ENCODE results near the gene THSD7A.

Gene THSD7A

DNA sequence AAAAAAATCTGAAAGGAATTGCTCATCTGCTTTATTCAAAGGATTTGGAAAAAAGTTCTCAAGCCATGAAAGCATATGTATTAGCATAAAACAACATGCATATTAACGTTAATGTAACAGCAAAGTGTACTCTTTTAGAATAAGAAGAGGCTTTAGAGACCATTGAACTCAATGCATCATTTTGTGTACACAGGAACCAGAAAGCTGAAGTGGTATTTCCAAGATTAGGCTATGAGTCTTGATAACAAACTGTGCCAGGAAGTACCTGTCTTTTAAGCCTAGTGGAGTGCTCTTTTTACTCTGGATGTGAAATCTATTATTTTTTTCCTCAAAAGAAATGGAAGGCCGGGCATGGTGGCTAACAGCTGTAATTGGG is 164.2 kb downstream of the THSD7A start:
- TF ChIP-seq, protein P1, sequence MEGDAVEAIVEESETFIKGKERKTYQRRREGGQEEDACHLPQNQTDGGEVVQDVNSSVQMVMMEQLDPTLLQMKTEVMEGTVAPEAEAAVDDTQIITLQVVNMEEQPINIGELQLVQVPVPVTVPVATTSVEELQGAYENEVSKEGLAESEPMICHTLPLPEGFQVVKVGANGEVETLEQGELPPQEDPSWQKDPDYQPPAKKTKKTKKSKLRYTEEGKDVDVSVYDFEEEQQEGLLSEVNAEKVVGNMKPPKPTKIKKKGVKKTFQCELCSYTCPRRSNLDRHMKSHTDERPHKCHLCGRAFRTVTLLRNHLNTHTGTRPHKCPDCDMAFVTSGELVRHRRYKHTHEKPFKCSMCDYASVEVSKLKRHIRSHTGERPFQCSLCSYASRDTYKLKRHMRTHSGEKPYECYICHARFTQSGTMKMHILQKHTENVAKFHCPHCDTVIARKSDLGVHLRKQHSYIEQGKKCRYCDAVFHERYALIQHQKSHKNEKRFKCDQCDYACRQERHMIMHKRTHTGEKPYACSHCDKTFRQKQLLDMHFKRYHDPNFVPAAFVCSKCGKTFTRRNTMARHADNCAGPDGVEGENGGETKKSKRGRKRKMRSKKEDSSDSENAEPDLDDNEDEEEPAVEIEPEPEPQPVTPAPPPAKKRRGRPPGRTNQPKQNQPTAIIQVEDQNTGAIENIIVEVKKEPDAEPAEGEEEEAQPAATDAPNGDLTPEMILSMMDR (IDR thresholded peaks at IDR 0.05; ENCODE audit: unreplicated experiment in 3 of 3): no peak
- Mint-ChIP-seq H3K36me3 (ENCODE audit: low read depth) (no peaks in the 10 kb centered on the region), H3K27me3 (ENCODE audit: low read depth) (no peaks in the 10 kb centered on the region), H3K9me3 (no peaks in the 10 kb centered on the region), H3K4me3 (no peak overlapping the region), H3K4me1 (no peaks in the 10 kb centered on the region), H3K27ac (no peak overlapping the region)

DNA sequence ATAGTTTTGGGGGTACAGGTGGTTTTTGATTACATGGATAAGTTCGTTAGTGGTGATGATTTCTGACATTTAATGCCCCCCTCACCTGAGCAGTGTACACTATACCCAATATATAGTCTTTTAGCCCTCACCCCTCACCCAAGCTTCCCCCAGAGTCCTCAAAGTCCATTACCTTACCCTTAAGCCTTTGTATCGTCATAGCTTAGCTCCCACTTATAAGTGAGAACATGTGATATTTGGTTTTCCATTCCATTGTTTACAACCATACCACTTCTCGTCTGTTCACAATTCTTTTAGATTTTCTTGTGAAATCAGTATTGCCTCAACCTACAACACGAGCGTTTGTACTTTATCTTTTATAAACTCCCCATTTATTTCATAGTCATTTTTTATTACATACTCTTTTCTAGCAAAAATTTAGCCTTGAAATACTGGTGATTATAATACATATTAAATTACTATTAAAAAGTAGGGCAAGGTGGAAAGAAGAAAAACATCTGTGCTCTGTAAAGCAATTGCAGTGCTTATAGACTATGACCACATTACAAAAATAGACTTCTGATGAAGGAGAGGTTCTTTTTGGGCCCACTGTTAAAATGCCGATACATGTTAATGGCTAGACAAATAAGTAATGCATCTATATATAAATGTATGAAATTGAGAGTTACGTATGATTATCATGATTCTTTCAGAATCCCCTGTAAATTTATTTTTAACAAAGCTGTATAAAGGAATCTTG is 164.8 kb downstream of the THSD7A start:
- Mint-ChIP-seq H3K27ac (no peak overlapping the region), H3K4me1 (no peaks in the 10 kb centered on the region), H3K4me3 (no peak overlapping the region), H3K9me3 (no peaks in the 10 kb centered on the region), H3K36me3 (ENCODE audit: low read depth) (no peaks in the 10 kb centered on the region), H3K27me3 (ENCODE audit: low read depth) (no peaks in the 10 kb centered on the region)
- TF ChIP-seq, protein P1 (IDR thresholded peaks at IDR 0.05; ENCODE audit: unreplicated experiment in 3 of 3): no peak

DNA sequence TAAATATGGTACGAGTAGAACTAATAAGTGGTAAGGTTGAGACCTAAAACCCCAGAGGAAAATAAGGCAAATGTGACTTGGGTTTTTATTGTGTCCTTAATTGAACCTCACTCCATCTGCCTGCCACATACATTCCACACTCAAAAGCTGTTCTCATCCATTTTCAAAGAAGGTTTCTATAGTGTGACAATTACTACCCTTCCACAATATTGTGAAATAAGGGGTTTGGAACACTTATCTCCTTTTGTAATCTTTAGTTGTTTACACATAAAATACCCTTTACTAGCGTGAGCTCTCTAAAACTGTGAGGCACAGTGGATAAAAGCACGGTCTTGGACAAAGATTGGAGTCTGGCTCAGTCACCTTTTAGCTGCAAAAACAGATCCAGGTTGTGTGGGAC is 166.6 kb downstream of the THSD7A start:
- H3K9me3 Mint-ChIP-seq: no peaks in the 10 kb centered on the region
- TF ChIP-seq, protein P1 (IDR thresholded peaks at IDR 0.05; ENCODE audit: unreplicated experiment in 3 of 3): no peak
- H3K36me3 Mint-ChIP-seq (ENCODE audit: low read depth): no peaks in the 10 kb centered on the region
- H3K27me3 Mint-ChIP-seq (ENCODE audit: low read depth): no peaks in the 10 kb centered on the region
- H3K27ac Mint-ChIP-seq: no peak overlapping the region
- no peak overlapping the region for H3K4me3 Mint-ChIP-seq
- H3K4me1 Mint-ChIP-seq: no peaks in the 10 kb centered on the region

- H3K4me3 Mint-ChIP-seq: no peak overlapping the region
Observed at GRCh38 chr7:11655642-11656041, 176.4 kb downstream of the THSD7A start.

DNA sequence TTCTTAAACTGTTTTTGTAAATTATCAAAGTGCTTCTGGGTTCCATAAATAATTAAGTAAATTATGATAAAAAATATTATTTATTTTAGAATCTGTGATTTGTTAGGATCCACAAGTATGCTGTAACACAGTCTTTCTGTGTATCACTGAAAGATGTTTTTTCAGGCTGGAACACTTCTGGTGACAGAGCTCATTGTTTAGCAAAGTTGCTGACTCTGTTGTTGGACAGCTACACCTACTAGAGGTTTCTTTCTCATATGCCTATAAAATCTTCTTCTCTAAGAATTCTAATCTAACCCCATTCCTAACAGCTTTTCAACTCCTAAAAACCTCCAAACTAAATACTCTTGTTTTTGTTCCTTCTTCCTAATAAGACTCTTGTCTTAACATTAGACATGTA is 176.8 kb downstream of the THSD7A start:
- Mint-ChIP-seq H3K4me3 (no peak overlapping the region), H3K27ac (no peak overlapping the region), H3K4me1 (peaks cover 1% of the 10 kb centered on the region), H3K9me3 (no peaks in the 10 kb centered on the region), H3K27me3 (ENCODE audit: low read depth) (no peaks in the 10 kb centered on the region), H3K36me3 (ENCODE audit: low read depth) (no peaks in the 10 kb centered on the region)
- TF ChIP-seq, protein P1 (IDR thresholded peaks at IDR 0.05; ENCODE audit: unreplicated experiment in 3 of 3): no peak

More at GRCh38 chr7:11655642-11656041, 176.4 kb downstream of the THSD7A start:
- TF ChIP-seq, protein P1 (IDR thresholded peaks at IDR 0.05; ENCODE audit: unreplicated experiment in 3 of 3): no peak
- H3K27me3 Mint-ChIP-seq (ENCODE audit: low read depth): no peaks in the 10 kb centered on the region
- no peaks in the 10 kb centered on the region for H3K9me3 Mint-ChIP-seq
- no peak overlapping the region for H3K27ac Mint-ChIP-seq
- no peaks in the 10 kb centered on the region for H3K4me1 Mint-ChIP-seq
- no peaks in the 10 kb centered on the region for H3K36me3 Mint-ChIP-seq (ENCODE audit: low read depth)

DNA sequence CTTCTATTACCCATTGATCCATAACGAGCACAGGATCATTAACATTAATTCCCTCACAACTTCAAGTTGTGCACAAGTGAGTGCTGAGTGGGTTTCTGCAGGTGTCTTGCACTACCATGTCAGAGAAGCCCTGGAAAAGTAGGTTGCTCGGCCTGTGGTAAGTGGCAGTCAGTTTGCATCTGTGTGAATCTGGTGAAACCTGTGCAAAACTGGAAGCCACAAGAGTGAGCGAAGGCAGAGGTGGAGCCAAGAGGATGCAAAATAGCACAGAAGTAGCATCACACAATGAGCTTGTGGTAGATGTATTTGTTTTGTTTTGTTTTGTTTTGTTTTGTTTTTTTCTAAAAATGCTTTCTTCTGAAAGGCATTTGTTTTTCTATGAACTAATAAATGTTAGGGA is 181.5 kb downstream of the THSD7A start:
- H3K36me3 Mint-ChIP-seq (ENCODE audit: low read depth): no peaks in the 10 kb centered on the region
- H3K27me3 Mint-ChIP-seq (ENCODE audit: low read depth): no peaks in the 10 kb centered on the region
- no peak overlapping the region for H3K4me3 Mint-ChIP-seq
- H3K27ac Mint-ChIP-seq: no peak overlapping the region
- peaks cover 18% of the 10 kb centered on the region for H3K4me1 Mint-ChIP-seq
- TF ChIP-seq, protein P1 (IDR thresholded peaks at IDR 0.05; ENCODE audit: unreplicated experiment in 3 of 3): no peak
- no peaks in the 10 kb centered on the region for H3K9me3 Mint-ChIP-seq
